Activated T-cell treated with anti-CD3 and anti-CD28 coated beads for 4 hours (primary cell): ENCODE measurements around the gene FAM217A.
"Not testable (repeated sequence)": the region's sequence is repeated elsewhere in the genome, so short reads cannot be mapped to it uniquely, and the experiment has no call there.

Experiments used
- DNase-seq: peaks from one replicate; pipeline ENCODE4 v3.0.0-alpha.2; 2020

FAM217A gene

GRCh38 chr6:4078691-4079471, at the start of gene FAM217A:
FAM217A (minus strand) TSS chr6:4079137; CDS start chr6:4077414, 1,723 bp downstream.
- no peak for DNase-seq

- no peak for DNase-seq
Observed at GRCh38 chr6:4128072-4128471, 49.1 kb upstream of the FAM217A start.

- no peak for DNase-seq
Observed at GRCh38 chr6:4125933-4126864, 47.3 kb upstream of the FAM217A start.

GRCh38 chr6:4125500-4125899, 46.6 kb upstream of the FAM217A start:
- DNase-seq = no peak

- no peak for DNase-seq
Observed at GRCh38 chr6:4124351-4124750, 45.4 kb upstream of the FAM217A start.

GRCh38 chr6:4115741-4116140, 36.8 kb upstream of the FAM217A start:
- DNase-seq = no peak

GRCh38 chr6:4114123-4114522, 35.2 kb upstream of the FAM217A start:
- DNase-seq = no peak

GRCh38 chr6:4113649-4114048, 34.7 kb upstream of the FAM217A start:
- DNase-seq = no peak

- no peak for DNase-seq
Observed at GRCh38 chr6:4112366-4112765, 33.4 kb upstream of the FAM217A start.

GRCh38 chr6:4109363-4109815, 30.5 kb upstream of the FAM217A start:
- not testable (repeated sequence) for DNase-seq

- DNase-seq = no peak
Observed at GRCh38 chr6:4108561-4109093, 29.7 kb upstream of the FAM217A start.

- no peak for DNase-seq
Observed at GRCh38 chr6:4107873-4108272, 28.9 kb upstream of the FAM217A start.

- DNase-seq = no peak
Observed at GRCh38 chr6:4105980-4106536, 27.1 kb upstream of the FAM217A start.

- DNase-seq = no peak
Observed at GRCh38 chr6:4103929-4104328, 25.0 kb upstream of the FAM217A start.

- no peak for DNase-seq
Observed at GRCh38 chr6:4102687-4103244, 23.8 kb upstream of the FAM217A start.

- DNase-seq = no peak
Observed at GRCh38 chr6:4101298-4101697, 22.4 kb upstream of the FAM217A start.

- DNase-seq = no peak
Observed at GRCh38 chr6:4100655-4101054, 21.7 kb upstream of the FAM217A start.

- DNase-seq = no peak
Observed at GRCh38 chr6:4093288-4093687, 14.4 kb upstream of the FAM217A start.

- no peak for DNase-seq
Observed at GRCh38 chr6:4091941-4092340, 13.0 kb upstream of the FAM217A start.

GRCh38 chr6:4090043-4090442, 11.1 kb upstream of the FAM217A start:
- not testable (repeated sequence) for DNase-seq

GRCh38 chr6:4088704-4089103, 9.8 kb upstream of the FAM217A start:
- DNase-seq = no peak

GRCh38 chr6:4085332-4085700, 6.4 kb upstream of the FAM217A start:
- DNase-seq = no peak
